Erythroblast (primary cell): ENCODE results near the gene TPBG.

Source experiments
- DNase-seq, 2 experiments: peaks; one replicate each; lab custom pipeline; 2025; lab: John Stamatoyannopoulos, UW
- GATA1 ChIP-seq: IDR thresholded peaks from 2 replicates; pipeline ENCODE4 v1.6.1; 2011; ENCODE audit warnings: low read depth, mild to moderate bottlenecking, control low read depth, low read length, moderate library complexity
- POLR2A ChIP-seq: IDR thresholded peaks from 2 replicates; pipeline ENCODE4 v1.6.1; 2011; ENCODE audit warnings: mild to moderate bottlenecking, low read length

TPBG gene

DNA sequence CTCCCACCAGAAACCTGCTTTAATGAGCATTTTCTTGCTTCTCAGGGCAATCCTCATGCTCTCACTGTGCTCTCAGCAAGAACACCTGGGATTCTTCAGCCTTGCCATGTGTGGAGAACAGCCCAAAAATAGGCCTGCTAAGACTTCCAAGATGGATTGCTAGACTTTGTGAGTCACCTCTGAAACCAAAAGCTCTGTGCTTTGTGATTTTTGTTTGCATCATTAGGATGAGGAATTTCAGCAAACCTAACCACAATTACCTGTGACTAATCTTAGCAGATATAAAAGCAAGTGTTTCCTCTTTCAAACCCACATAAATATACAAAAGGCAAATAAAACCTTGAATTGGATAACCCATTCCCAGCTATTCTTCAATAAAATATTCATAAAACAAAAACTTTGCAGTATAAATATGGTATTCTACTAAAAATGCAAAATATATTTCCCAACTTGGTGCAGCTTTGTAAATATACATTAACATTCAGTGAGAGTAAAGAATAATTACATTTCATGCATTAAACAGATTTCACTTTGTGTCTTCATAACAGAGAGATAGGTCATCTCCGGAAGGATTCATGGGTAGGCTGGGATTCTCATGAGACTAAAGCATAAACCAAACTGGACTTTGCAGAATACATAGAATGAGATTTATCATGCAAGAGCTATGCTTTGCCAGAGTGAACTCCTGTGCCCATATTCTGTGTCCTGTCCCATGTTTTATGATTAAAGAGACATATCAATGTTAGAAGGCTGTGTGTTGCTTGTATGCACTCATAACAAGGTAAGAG, 33.5 kb downstream of the TPBG start:
- TF ChIP-seq POLR2A (no peak), GATA1 (no peak)
- no peak for DNase-seq

- TF ChIP-seq POLR2A, result no peak
- TF ChIP-seq GATA1, result no peak
- DNase-seq, result no peak
Observed at GRCh38 chr6:82397962-82398692, 34.5 kb downstream of the TPBG start.

GRCh38 chr6:82408952-82409431, 45.4 kb downstream of the TPBG start:
- DNase-seq, result no peak
- TF ChIP-seq GATA1 (no peak), POLR2A (no peak)

DNA sequence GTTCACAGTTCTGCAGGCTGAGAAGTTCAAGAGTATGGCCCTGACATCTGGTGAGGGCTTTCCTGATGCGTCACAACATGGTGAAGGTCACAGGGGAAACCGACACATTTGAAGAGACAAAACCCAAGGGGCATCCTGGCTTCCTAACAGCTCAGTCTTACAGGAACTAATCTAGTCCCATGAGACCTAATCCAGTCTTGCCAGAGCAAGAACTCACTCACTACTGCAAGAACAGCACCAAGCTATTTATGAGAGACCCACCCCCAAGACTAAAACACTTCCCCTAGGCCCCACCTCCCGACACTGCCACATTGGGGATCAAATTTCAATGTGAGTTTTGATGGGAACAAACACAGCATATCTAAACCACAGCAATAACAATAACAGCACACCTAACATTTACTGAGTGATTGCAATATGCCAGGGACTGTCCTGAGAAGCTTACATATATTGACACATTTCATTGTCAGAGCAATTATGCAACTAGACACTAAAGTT, 46.6 kb downstream of the TPBG start:
- DNase-seq, result no peak
- no peak for TF ChIP-seq POLR2A
- no peak for TF ChIP-seq GATA1

DNA sequence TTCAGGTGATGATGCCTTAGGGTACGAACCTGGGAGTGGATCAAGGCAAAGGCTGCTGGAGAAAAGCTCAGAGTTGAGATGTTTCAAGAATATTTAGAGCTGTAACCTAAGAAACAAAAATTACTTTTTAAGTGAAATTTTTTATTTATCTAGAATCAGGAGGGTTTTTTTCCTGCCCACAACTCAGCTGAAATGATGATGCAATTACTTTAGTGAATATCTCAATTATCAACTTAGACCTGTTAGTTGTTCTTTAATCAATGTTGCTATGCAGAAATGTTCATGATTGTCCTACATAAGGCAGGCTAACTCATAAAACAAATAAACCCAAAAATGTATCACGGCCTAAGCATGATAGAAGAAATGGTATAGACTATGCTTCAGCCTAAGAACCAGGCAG, 50.3 kb downstream of the TPBG start:
- TF ChIP-seq GATA1 (no peak), POLR2A (no peak)
- no peak for DNase-seq

GRCh38 chr6:82415820-82416219, 52.2 kb downstream of the TPBG start:
- no peak for TF ChIP-seq POLR2A
- no peak for TF ChIP-seq GATA1
- DNase-seq, result no peak

DNA sequence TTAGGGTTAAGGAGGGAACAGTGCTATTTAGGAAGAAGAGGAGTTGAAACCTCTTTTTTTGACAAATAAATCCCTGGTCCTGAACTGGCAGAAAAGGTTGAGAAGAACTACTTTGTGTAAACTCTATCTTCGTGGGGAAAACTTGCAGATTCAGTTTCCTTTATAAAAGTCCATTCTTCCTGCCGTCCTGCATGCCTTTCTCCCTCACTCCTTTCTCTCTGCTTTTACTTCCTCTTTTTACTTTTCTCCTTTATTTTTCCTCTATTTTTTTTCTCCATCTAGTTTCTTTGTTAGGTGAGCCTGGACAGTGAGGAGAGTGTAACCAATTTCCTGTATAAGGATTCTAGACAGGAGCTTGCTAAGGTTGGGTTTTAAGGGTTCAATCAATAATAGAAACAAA, 52.7 kb downstream of the TPBG start:
- TF ChIP-seq GATA1 (no peak), POLR2A (no peak)
- no peak for DNase-seq
